Large intestine (tissue), 3 donors: Measurements from ENCODE around the gene BRD7. TPM values are rescaled to one million over a fixed set of nuclear protein-coding genes. Genes with fewer than 3 reads are reported as not detected.

ENCODE experiments used
- DNase-seq, 2 donors: peaks; one replicate each; pipeline versions ENCODE4 v3.0.0 to v3.0.0-alpha.2; 2013
- H3K27ac ChIP-seq: one replicate; pipeline ENCODE4 v1.5.1; 2013; ENCODE audit warnings: low read length
- H3K27me3 ChIP-seq: 2 replicates; pipeline ENCODE4 v1.6.1; 2013; ENCODE audit warnings: low read length; ENCODE audit not compliant: control insufficient read depth, insufficient read depth
- H3K36me3 ChIP-seq: 2 replicates; pipeline ENCODE4 v1.6.1; 2013; ENCODE audit warnings: low read length; ENCODE audit not compliant: control insufficient read depth, insufficient read depth
- H3K4me1 ChIP-seq: one replicate; pipeline ENCODE4 v1.6.1; 2013; ENCODE audit warnings: low read length; ENCODE audit not compliant: control insufficient read depth, insufficient read depth
- H3K4me3 ChIP-seq: one replicate; pipeline ENCODE4 v1.5.1; 2013; ENCODE audit warnings: low read length
- H3K9me3 ChIP-seq: one replicate; pipeline ENCODE4 v1.6.1; 2013; ENCODE audit warnings: mild to moderate bottlenecking, low read depth, low read length, moderate library complexity; ENCODE audit not compliant: control insufficient read depth
- WGBS: methylation state at CpG from one replicate; pipeline ENCODE4 v1.1.5; 2013; ENCODE audit warnings: low lambda C conversion rate; ENCODE audit not compliant: insufficient coverage; 5-methylcytosine and 5-hydroxymethylcytosine counted together
- polyA plus RNA-seq: library from polyadenylated mRNA; unstranded; fragments of 120-200 nt; gene quantifications from one replicate; pipeline ENCODE4 v1.2.1, GENCODE V29; 2013

BRD7 gene
- polyA plus RNA-seq, 1 donor, result 69.7 TPM

DNA sequence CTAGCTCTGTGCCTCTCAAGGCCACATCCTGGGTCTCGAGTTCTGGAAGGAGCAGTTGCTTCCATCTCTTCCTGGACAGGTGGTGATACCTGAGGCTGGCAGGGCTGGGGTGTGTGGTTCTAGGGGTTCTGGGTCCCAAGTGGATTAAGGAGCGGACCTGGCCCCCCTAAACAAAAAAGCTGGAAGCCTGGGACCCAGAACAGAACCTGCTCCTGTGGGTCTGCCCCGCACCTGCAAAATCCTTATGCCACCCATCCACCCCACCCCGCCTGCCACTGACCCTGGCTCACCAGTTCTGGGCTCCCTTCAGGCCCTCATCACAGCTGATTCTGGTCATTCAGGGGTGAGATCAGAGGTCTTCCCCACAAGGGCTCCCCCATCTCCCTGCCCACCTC lies 57.7 kb downstream of the BRD7 start:
- Histone ChIP-seq H3K27ac (no peak overlapping the region), H3K27me3 (no peaks in the 10 kb centered on the region), H3K4me1 (no peaks in the 10 kb centered on the region), H3K4me3 (no peak overlapping the region), H3K9me3 (no peaks in the 10 kb centered on the region), H3K36me3 (peaks cover 33% of the 10 kb centered on the region)
- WGBS, result no CpG with 5 or more reads among the region's 4 CpGs
- DNase-seq, result no peak

- DNase-seq, result no peak
- H3K27ac ChIP-seq, result no peak overlapping the region
- no CpG with 5 or more reads among the region's 18 CpGs for WGBS
- H3K36me3 ChIP-seq, result peaks cover 27% of the 10 kb centered on the region
- no peaks in the 10 kb centered on the region for H3K27me3 ChIP-seq
- H3K9me3 ChIP-seq, result no peaks in the 10 kb centered on the region
- no peak overlapping the region for H3K4me3 ChIP-seq
- no peaks in the 10 kb centered on the region for H3K4me1 ChIP-seq
Measured at GRCh38 chr16:50310308-50311133, 58.3 kb downstream of the BRD7 start.

GRCh38 chr16:50309527-50310307 lies 59.1 kb downstream of the BRD7 start:
- Histone ChIP-seq H3K9me3 (no peaks in the 10 kb centered on the region), H3K27ac (no peak overlapping the region), H3K27me3 (no peaks in the 10 kb centered on the region), H3K36me3 (peaks cover 19% of the 10 kb centered on the region), H3K4me3 (no peak overlapping the region), H3K4me1 (no peaks in the 10 kb centered on the region)
- no peak for DNase-seq
- WGBS, result no CpG with 5 or more reads among the region's 15 CpGs

GRCh38 chr16:50309156-50309526 lies 59.6 kb downstream of the BRD7 start:
- H3K36me3 ChIP-seq, result peaks cover 16% of the 10 kb centered on the region
- no peaks in the 10 kb centered on the region for H3K27me3 ChIP-seq
- no peak overlapping the region for H3K4me3 ChIP-seq
- no peak overlapping the region for H3K27ac ChIP-seq
- no CpG with 5 or more reads among the region's 11 CpGs for WGBS
- no peak for DNase-seq
- no peaks in the 10 kb centered on the region for H3K9me3 ChIP-seq
- no peaks in the 10 kb centered on the region for H3K4me1 ChIP-seq

DNA sequence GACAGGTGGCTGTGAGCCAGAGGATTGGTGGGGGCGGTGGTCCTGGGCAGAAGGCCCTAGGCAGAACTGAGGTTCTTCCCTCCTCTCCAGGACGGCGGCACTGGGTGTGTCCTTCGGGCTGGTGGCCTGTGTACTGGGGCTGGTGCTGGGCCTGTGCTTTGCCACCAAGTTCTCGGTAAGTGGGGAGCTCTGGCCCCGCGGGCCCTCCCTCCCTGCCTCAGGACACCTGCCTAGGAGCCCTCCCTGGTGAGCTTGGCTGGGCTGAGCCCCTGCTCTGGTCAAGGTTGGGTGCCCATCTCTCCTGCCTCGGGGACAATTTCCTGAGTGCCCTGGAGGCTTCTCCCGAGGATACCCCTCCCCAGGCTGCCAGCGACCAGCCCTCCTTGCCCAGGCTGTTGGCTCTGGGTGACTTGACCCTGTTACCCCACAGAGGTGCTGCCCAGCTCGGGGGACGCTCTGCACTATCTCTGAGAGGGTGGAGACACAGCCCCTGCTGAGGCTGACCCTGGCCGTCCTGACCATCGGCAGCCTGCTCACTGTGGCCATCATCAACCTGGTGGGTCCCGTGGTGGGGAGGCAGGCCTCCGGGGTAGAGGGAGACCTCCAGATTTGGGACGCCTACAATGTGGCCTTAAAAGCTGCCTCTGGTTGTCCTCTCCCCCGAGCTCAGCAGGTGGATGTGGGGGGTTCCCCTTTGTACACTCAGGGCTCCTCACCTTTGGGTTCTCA lies 60.4 kb downstream of the BRD7 start:
- no peak overlapping the region for H3K27ac ChIP-seq

DNA sequence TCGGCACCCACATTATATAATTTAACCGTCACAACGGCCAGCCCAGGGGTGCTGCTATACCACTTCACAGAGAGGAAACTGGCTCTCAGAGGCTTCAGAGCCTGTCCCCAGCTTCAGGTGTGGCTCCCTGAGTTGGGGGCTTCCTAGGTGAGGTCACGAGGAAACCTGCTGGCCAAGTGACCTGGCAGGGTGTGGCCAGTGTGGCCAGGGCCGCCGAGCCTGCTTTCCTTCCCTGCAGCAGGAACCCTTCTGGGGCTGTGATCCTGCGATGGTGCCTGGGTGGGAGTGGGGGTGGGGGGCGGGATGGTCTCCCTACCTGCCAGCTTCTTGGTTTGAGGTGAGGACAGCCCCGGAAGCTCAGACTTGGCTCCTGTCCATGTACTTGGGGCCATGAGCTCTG lies 62.5 kb downstream of the BRD7 start:
- H3K9me3 ChIP-seq, result no peaks in the 10 kb centered on the region
- WGBS, result no CpG with 5 or more reads among the region's 9 CpGs
- no peak overlapping the region for H3K27ac ChIP-seq
- H3K36me3 ChIP-seq, result no peaks in the 10 kb centered on the region
- DNase-seq, result no peak
- H3K4me1 ChIP-seq, result no peaks in the 10 kb centered on the region
- H3K4me3 ChIP-seq, result no peak overlapping the region
- H3K27me3 ChIP-seq, result no peaks in the 10 kb centered on the region

More for the DNA sequence above, 60.4 kb downstream of the BRD7 start:
- no peak overlapping the region for H3K4me3 ChIP-seq
- WGBS, result no CpG with 5 or more reads among the region's 18 CpGs
- no peaks in the 10 kb centered on the region for H3K27me3 ChIP-seq
- peaks cover 11% of the 10 kb centered on the region for H3K36me3 ChIP-seq
- no peaks in the 10 kb centered on the region for H3K4me1 ChIP-seq
- no peak for DNase-seq
- no peaks in the 10 kb centered on the region for H3K9me3 ChIP-seq

- no peaks in the 10 kb centered on the region for H3K4me1 ChIP-seq
- H3K27me3 ChIP-seq, result no peaks in the 10 kb centered on the region
- H3K4me3 ChIP-seq, result no peak overlapping the region
- no CpG with 5 or more reads among the region's 21 CpGs for WGBS
- no peak overlapping the region for H3K27ac ChIP-seq
- DNase-seq, result no peak
- H3K36me3 ChIP-seq, result no peaks in the 10 kb centered on the region
- no peaks in the 10 kb centered on the region for H3K9me3 ChIP-seq
Measured at GRCh38 chr16:50305441-50306061, 63.2 kb downstream of the BRD7 start.

GRCh38 chr16:50304467-50305440 lies 64.0 kb downstream of the BRD7 start:
- DNase-seq, result no peak
- no peaks in the 10 kb centered on the region for H3K36me3 ChIP-seq
- 100% methylated on average over 2 of the region's 25 CpGs for WGBS
- no peaks in the 10 kb centered on the region for H3K27me3 ChIP-seq
- H3K9me3 ChIP-seq, result no peaks in the 10 kb centered on the region
- H3K4me1 ChIP-seq, result no peaks in the 10 kb centered on the region
- H3K27ac ChIP-seq, result no peak overlapping the region
- H3K4me3 ChIP-seq, result no peak overlapping the region

DNA sequence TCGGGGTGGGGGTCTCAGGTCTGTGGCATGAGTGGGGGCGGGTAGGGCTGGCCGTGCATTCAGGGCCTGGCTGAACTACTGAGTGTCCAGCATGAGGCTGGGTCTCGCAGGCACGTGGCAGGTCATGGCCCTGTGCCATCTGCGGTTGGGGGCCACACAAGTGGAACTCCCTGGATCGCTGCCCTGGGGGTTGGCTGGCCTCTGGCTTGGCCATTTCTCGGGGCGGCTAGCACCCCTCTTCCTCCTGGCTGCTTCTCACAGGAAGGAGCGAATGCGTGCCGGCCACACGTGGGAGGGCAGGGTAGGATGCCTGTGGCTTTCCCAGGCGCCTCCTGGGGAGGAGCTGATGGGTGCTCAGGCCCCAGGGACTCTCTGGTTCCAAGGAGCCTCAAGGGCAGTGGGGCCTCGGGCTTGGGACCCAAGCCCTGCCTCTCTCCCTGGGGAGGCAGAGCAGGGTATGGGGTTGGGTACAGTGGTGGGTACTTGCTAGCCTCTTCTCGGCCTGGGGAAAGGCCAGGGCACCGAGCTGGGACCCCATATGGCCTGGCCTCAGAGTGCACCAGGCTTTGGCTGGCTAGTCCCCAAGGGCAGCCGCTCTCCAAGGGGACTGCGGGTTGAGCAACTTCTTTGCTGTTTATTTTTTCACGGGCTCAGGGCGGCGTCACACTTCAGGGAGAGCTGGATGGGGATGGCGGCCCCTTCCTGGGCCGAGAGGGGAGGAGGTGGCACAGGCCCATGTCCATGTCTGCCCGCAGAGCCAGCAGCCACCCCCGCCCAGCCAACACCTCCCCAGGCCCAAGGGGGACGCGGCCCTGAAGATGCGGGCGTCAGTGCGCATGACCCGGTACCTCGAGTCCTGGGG lies 65.0 kb downstream of the BRD7 start:
- H3K36me3 ChIP-seq, result no peaks in the 10 kb centered on the region
- no peak overlapping the region for H3K4me3 ChIP-seq
- H3K27ac ChIP-seq, result no peak overlapping the region
- H3K27me3 ChIP-seq, result no peaks in the 10 kb centered on the region
- no peaks in the 10 kb centered on the region for H3K9me3 ChIP-seq
- H3K4me1 ChIP-seq, result no peaks in the 10 kb centered on the region
- DNase-seq, result no peak
- WGBS, result no CpG with 5 or more reads among the region's 33 CpGs
